Measurements from ENCODE around the gene SEC24A. TPM values are rescaled to one million over a fixed set of nuclear protein-coding genes. Genes with fewer than 3 reads are reported as not detected.
"Not testable (repeated sequence)": the region's sequence is repeated elsewhere in the genome, so short reads cannot be mapped to it uniquely, and the experiment has no call there.

SEC24A gene
- polyA plus RNA-seq, 1 donor, result 52.3 TPM

DNA sequence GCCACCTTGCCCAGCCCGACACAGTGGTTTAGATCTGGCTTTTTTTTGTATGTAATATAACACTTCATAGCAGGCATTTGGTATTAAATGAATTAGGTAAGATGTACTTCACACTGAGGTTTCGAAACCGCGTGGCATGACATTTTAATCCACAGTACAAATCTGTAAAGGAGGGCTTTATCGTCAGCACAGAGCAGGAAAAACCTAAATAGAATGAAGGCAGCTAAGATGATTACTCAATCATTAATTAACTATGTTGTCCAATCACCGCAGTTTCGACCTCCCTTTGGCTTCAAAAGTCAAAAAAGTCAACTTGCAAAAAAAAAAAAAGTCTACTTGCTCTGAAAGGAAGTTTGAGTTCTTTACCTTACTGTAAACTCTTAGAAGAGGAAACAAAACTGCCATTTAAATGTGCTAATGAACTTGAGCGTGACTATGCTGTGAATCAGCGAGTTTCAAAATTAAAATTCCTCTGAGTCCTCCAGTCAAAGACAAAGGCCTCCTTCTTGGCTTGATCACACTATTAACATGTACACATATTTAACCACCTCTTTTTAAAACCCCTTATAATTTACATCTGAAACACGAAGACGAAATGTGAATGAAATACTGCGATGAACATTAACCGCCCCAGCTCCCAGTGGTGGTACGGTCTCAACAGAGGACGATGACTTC is 698 bp upstream of the SEC24A start:
- Histone ChIP-seq H3K27me3 (ENCODE audit: control insufficient read depth, insufficient read depth, low read length) (no peaks in the 10 kb centered on the region), H3K4me3 (ENCODE audit: low read length) (peak overlapping the region; percentile 100), H3K27ac (ENCODE audit: low read length) (peak overlapping the region; percentile 95), H3K9me3 (ENCODE audit: control insufficient read depth, low read depth, low read length) (no peaks in the 10 kb centered on the region), H3K4me1 (ENCODE audit: control insufficient read depth, insufficient read depth, low read length) (no peaks in the 10 kb centered on the region), H3K36me3 (ENCODE audit: control insufficient read depth, insufficient read depth, low read length) (no peaks in the 10 kb centered on the region)
- 10% methylated on average over 2 of the region's 15 CpGs for WGBS (ENCODE audit: insufficient coverage, low lambda C conversion rate)
- peak; percentile 34 to 72 for DNase-seq

DNA sequence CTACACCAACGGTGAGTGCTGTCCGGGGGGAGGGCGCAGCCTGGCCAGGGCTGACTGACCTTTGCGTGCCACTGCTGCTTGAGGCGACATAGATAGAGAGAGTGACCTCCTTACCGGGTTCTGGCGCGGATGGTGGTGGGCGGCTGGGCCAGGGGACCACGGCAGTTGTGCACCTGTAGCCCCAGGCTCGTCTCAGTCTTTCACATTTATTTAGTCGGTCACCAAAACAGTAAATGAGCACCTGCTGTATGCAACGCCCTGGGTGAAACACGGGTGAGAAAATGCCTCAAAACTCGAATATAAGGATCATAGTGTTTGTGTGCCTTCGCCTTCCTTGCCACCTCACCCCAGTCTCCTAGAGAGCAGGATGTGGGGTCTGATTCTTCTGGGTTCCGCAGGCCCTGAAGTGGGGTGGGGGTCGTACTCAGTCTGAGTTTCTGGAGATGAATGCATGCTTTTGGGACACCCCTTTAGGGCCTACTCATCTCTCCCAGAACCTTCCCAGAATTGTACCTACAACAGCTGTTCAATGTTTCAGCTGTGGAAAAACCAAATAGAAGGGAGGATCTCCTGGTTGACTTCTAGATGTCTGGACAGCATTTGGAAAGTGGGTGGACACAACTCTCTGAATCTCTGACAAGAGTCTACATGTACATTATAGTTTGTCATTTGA is 714 bp downstream of the SEC24A start:
- H3K36me3 ChIP-seq (ENCODE audit: control insufficient read depth, insufficient read depth, low read length), result peaks cover 8% of the 10 kb centered on the region
- peak in 1 of 2 donors; percentile 48 for DNase-seq
- peaks cover 4% of the 10 kb centered on the region for H3K4me1 ChIP-seq (ENCODE audit: control insufficient read depth, insufficient read depth, low read length)
- H3K4me3 ChIP-seq (ENCODE audit: low read length), result peak overlapping the region; percentile 100
- H3K27me3 ChIP-seq (ENCODE audit: control insufficient read depth, insufficient read depth, low read length), result no peaks in the 10 kb centered on the region
- H3K27ac ChIP-seq (ENCODE audit: low read length), result peak overlapping the region; percentile 95
- H3K9me3 ChIP-seq (ENCODE audit: control insufficient read depth, low read depth, low read length), result no peaks in the 10 kb centered on the region
- no CpG with 5 or more reads among the region's 18 CpGs for whole genome bisulfite sequencing (ENCODE audit: insufficient coverage, low lambda C conversion rate)

DNA sequence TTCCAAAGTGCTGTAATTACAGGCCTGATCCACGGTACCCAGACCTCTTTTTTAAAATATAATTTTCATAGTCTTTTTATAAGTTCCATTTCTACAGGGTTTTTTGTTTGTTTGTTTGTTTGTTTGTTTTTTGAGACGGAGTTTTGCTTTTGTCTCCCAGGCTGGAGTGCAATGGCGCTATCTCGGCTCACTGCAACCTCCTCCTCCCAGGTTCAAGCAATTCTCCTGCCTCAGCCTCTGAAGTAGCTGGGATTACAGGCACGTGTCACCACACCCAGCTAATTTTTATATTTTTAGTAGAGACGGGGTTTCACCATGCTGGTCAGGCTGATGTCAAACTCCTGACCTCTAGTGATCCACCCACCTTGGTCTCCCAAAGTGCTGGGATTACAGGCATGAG is 2.1 kb downstream of the SEC24A start:
- H3K4me3 ChIP-seq (ENCODE audit: low read length), result peak overlapping the region; percentile 100

DNA sequence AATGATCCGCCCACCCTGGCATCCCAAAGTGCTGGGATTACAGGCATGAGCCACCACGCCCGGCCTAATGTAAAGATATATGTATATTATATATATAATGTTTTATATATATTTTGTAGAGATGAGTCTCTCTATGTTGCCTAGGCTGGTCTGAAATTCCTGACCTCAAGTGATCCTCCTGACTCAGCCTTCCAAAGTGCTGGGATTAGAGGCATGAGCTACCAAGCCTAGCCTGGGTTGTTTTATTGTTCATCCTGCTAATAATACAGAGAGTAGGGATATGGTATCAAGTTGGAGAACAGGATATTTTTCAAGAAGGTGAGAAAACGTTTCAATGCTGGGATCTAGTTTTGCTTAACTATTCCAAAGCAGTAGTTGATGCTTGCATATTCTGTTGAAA is 2.9 kb downstream of the SEC24A start:
- peaks cover 10% of the 10 kb centered on the region for H3K36me3 ChIP-seq (ENCODE audit: control insufficient read depth, insufficient read depth, low read length)
- no peak for DNase-seq
- no peaks in the 10 kb centered on the region for H3K9me3 ChIP-seq (ENCODE audit: control insufficient read depth, low read depth, low read length)
- no peak overlapping the region for H3K27ac ChIP-seq (ENCODE audit: low read length)
- WGBS (ENCODE audit: insufficient coverage, low lambda C conversion rate), result no CpG with 5 or more reads among the region's 4 CpGs
- H3K27me3 ChIP-seq (ENCODE audit: control insufficient read depth, insufficient read depth, low read length), result no peaks in the 10 kb centered on the region
- H3K4me3 ChIP-seq (ENCODE audit: low read length), result no peak overlapping the region
- peaks cover 4% of the 10 kb centered on the region for H3K4me1 ChIP-seq (ENCODE audit: control insufficient read depth, insufficient read depth, low read length)

More for the DNA sequence above, 2.1 kb downstream of the SEC24A start:
- H3K4me1 ChIP-seq (ENCODE audit: control insufficient read depth, insufficient read depth, low read length); H3K9me3 ChIP-seq (ENCODE audit: control insufficient read depth, low read depth, low read length); DNase-seq; H3K27me3 ChIP-seq (ENCODE audit: control insufficient read depth, insufficient read depth, low read length): not testable (repeated sequence)
- peak overlapping the region; percentile 95 for H3K27ac ChIP-seq (ENCODE audit: low read length)
- WGBS (ENCODE audit: insufficient coverage, low lambda C conversion rate), result no CpG with 5 or more reads among the region's 6 CpGs
- peaks cover 10% of the 10 kb centered on the region for H3K36me3 ChIP-seq (ENCODE audit: control insufficient read depth, insufficient read depth, low read length)

DNA sequence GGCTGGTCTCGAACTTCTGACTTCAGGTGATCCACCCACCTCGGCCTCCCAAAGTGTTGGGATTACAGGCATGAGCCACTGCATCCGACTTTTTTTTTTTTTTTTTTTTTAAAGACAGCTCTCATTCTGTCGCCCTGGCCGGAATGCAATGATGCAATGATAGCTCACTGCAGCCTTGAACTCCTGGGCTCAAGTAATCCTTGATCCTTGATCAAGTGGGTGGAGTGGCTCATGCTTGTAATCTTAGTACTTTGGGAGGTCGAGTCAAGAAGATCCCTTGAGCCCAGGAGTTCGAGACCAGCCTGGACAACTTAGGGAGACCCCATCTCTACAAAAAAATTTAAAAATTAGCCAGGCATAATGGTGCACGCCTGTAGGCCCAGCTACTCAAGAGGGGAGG is 8.1 kb downstream of the SEC24A start:
- WGBS (ENCODE audit: insufficient coverage, low lambda C conversion rate), result no CpG with 5 or more reads among the region's 8 CpGs
- H3K4me1 ChIP-seq (ENCODE audit: control insufficient read depth, insufficient read depth, low read length), result peaks cover 11% of the 10 kb centered on the region
- H3K9me3 ChIP-seq (ENCODE audit: control insufficient read depth, low read depth, low read length), result no peaks in the 10 kb centered on the region
- peaks cover 28% of the 10 kb centered on the region for H3K36me3 ChIP-seq (ENCODE audit: control insufficient read depth, insufficient read depth, low read length)
- no peak overlapping the region for H3K27ac ChIP-seq (ENCODE audit: low read length)
- H3K4me3 ChIP-seq (ENCODE audit: low read length), result no peak overlapping the region
- DNase-seq, result peak in 1 of 2 donors; percentile 15
- H3K27me3 ChIP-seq (ENCODE audit: control insufficient read depth, insufficient read depth, low read length), result no peaks in the 10 kb centered on the region

DNA sequence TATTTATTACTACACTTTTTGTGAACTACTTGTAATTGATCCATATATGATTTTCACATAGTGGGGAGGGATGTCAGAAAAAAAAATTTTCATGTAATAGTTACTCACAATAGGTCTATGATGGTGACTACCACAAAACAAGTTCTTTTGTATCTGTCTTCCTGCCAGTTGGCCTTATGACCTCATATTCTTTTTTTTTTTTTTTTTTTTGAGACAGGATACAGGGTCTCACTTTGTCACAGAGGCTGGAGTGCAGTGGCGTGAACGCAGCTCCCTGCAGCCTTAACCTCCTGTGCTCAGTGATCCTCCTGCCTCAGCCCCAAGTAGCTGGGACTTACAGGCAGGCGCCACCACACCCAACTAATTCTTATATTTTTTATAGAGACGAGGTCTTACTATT is 10.9 kb downstream of the SEC24A start:
- DNase-seq, result no peak
- H3K4me3 ChIP-seq (ENCODE audit: low read length), result no peak overlapping the region
- no CpG with 5 or more reads among the region's 4 CpGs for whole genome bisulfite sequencing (ENCODE audit: insufficient coverage, low lambda C conversion rate)
- H3K27ac ChIP-seq (ENCODE audit: low read length), result no peak overlapping the region
- no peaks in the 10 kb centered on the region for H3K27me3 ChIP-seq (ENCODE audit: control insufficient read depth, insufficient read depth, low read length)
- H3K9me3 ChIP-seq (ENCODE audit: control insufficient read depth, low read depth, low read length), result no peaks in the 10 kb centered on the region
- peaks cover 24% of the 10 kb centered on the region for H3K4me1 ChIP-seq (ENCODE audit: control insufficient read depth, insufficient read depth, low read length)
- peaks cover 35% of the 10 kb centered on the region for H3K36me3 ChIP-seq (ENCODE audit: control insufficient read depth, insufficient read depth, low read length)

DNA sequence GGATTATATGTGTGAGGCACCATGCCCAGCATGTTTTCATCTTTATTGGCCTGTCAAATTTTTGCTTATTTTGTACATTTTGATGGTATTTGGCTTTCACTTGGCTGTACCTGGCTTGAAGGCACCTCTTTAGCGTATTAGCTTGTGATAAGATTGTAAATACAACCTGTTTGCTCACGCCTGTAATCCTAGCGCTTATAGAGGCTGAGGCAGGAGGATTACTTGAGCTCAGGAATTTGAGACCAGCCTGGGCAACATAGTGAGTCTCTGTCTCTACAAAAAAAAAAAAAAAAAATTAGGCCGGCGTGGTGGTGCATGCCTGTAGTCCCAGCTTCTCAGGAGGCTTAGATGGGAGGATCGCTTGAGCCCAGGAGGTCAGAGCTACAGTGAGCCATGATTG is 11.3 kb downstream of the SEC24A start:
- DNase-seq, result no peak
- Histone ChIP-seq H3K27ac (ENCODE audit: low read length) (no peak overlapping the region), H3K27me3 (ENCODE audit: control insufficient read depth, insufficient read depth, low read length) (no peaks in the 10 kb centered on the region), H3K9me3 (ENCODE audit: control insufficient read depth, low read depth, low read length) (no peaks in the 10 kb centered on the region), H3K4me3 (ENCODE audit: low read length) (no peak overlapping the region), H3K36me3 (ENCODE audit: control insufficient read depth, insufficient read depth, low read length) (peaks cover 35% of the 10 kb centered on the region), H3K4me1 (ENCODE audit: control insufficient read depth, insufficient read depth, low read length) (peaks cover 24% of the 10 kb centered on the region)
- WGBS (ENCODE audit: insufficient coverage, low lambda C conversion rate), result no CpG with 5 or more reads among the region's 6 CpGs

DNA sequence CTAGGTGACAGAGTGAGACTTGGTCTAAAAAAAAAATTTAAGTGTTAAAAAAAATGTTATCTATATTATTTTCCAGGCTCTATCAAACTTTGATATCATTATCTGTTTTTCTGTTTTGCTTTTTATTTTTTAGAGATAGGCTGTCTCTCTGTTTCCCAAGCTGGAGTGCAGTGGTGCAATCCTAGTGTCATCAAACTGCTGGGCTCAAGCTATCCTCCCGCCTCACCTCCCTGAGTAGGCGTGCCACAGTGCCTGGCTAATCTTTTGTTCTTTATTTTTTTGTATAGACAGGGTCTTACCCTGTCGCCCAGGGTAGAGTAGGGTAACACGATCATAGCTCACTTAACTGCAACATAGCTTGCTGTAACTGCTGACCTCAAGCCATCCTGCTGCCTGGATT is 14.4 kb downstream of the SEC24A start:
- Histone ChIP-seq H3K4me3 (ENCODE audit: low read length) (no peak overlapping the region), H3K27me3 (ENCODE audit: control insufficient read depth, insufficient read depth, low read length) (no peaks in the 10 kb centered on the region), H3K36me3 (ENCODE audit: control insufficient read depth, insufficient read depth, low read length) (peaks cover 42% of the 10 kb centered on the region), H3K9me3 (ENCODE audit: control insufficient read depth, low read depth, low read length) (peaks cover 4% of the 10 kb centered on the region), H3K4me1 (ENCODE audit: control insufficient read depth, insufficient read depth, low read length) (peaks cover 21% of the 10 kb centered on the region), H3K27ac (ENCODE audit: low read length) (peak overlapping the region; percentile 75)
- DNase-seq, result peak; percentile 17 to 27
- WGBS (ENCODE audit: insufficient coverage, low lambda C conversion rate), result 30% methylated on average over 2 of the region's 4 CpGs

DNA sequence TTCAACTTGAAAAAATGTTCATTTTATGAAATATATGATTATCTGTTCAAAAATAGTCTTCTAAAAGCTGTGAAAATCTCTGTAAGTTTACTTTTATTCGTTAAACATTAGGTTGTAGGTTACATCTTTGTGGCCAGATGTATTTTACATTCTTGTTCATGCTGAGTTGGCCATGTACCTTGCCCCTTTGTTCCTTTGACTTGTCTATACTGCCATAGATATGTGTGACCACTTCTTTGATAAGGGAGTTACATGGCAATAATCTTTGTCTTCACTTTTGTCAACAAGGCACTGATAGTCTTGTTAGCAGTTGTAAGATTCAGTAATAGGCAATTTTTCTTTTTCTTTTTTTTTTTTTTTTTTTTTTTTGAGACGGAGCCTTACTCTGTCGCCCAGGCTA is 15.9 kb downstream of the SEC24A start:
- peaks cover 43% of the 10 kb centered on the region for H3K36me3 ChIP-seq (ENCODE audit: control insufficient read depth, insufficient read depth, low read length)
- no peaks in the 10 kb centered on the region for H3K27me3 ChIP-seq (ENCODE audit: control insufficient read depth, insufficient read depth, low read length)
- H3K4me1 ChIP-seq (ENCODE audit: control insufficient read depth, insufficient read depth, low read length), result peaks cover 21% of the 10 kb centered on the region
- H3K4me3 ChIP-seq (ENCODE audit: low read length), result no peak overlapping the region
- H3K27ac ChIP-seq (ENCODE audit: low read length), result peak overlapping the region; percentile 82
- peak; percentile 81 to 92 for DNase-seq
- peaks cover 4% of the 10 kb centered on the region for H3K9me3 ChIP-seq (ENCODE audit: control insufficient read depth, low read depth, low read length)
- WGBS (ENCODE audit: insufficient coverage, low lambda C conversion rate), result no CpG with 5 or more reads among the region's 3 CpGs

DNA sequence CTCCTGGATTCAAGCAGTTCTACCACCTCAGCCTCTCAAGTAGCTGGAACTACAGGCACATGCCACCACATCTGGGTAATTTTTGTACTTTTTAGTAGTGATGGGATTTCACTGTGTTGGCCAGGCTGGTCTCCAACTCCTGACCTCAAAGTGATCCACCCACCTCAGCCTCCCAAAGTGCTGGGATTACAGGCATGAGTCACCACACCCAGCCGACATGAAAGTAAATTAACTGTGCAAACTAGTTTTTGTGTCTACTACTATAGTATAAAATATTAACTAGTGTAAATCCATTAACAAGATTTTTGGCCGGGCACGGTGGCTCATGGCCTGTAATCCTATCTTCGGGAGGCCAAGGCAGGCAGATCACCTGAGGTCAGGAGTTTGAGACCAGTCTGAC is 25.0 kb downstream of the SEC24A start:
- H3K27ac ChIP-seq (ENCODE audit: low read length); H3K9me3 ChIP-seq (ENCODE audit: control insufficient read depth, low read depth, low read length); DNase-seq; H3K4me3 ChIP-seq (ENCODE audit: low read length); H3K27me3 ChIP-seq (ENCODE audit: control insufficient read depth, insufficient read depth, low read length); H3K4me1 ChIP-seq (ENCODE audit: control insufficient read depth, insufficient read depth, low read length): not testable (repeated sequence)
- H3K36me3 ChIP-seq (ENCODE audit: control insufficient read depth, insufficient read depth, low read length), result peaks cover 62% of the 10 kb centered on the region
- WGBS (ENCODE audit: insufficient coverage, low lambda C conversion rate), result no CpG with 5 or more reads among the region's 4 CpGs

DNA sequence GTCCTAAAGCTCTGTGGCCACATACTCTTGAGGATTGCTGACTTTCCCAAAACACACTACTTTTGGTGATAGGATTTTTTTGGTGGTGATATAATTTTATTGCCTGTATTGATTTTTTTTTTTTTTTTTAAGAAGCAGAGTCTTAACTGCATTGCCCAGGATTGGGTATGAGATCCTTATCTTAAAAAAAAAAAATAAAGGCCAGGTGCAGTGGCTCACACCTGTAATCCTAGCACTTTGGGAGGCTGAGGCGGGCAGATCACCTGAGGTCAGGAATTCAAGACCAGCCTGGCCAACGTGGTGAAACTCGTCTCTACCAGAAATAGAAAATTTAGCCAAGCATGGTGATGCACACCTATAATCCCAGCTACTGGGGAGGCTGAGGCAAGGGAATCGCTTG is 28.8 kb downstream of the SEC24A start:
- WGBS (ENCODE audit: insufficient coverage, low lambda C conversion rate), result no CpG with 5 or more reads among the region's 4 CpGs
- H3K27me3 ChIP-seq (ENCODE audit: control insufficient read depth, insufficient read depth, low read length); H3K9me3 ChIP-seq (ENCODE audit: control insufficient read depth, low read depth, low read length); H3K4me3 ChIP-seq (ENCODE audit: low read length); DNase-seq; H3K4me1 ChIP-seq (ENCODE audit: control insufficient read depth, insufficient read depth, low read length); H3K27ac ChIP-seq (ENCODE audit: low read length): not testable (repeated sequence)
- peaks cover 66% of the 10 kb centered on the region for H3K36me3 ChIP-seq (ENCODE audit: control insufficient read depth, insufficient read depth, low read length)
